Esophagus squamous epithelium (tissue), 4 donors: ENCODE measurements around the gene WNT4.

Experiments
- POLR2A ChIP-seq, 4 donors: fragments of 450-650 bp; IDR thresholded peaks; one replicate each; pipeline ENCODE4 v1.6.1; 2017; ENCODE audit warnings: antibody characterized with exemption in 4 of 4, mild to moderate bottlenecking in 4 of 4, moderate library complexity in 3 of 4
- TF ChIP-seq, protein P1 (sequence below), 6 experiments: fragments of 450-650 bp in 4 of 6; fragments of 200-600 bp in 2 of 6; sonication (generic) in 2 of 6; IDR thresholded peaks; one replicate each; pipeline ENCODE4 v1.5.1; 2016 to 2019; ENCODE audit warnings: antibody characterized with exemption in 6 of 6, mild to moderate bottlenecking in 4 of 6, moderate library complexity in 4 of 6

DNA sequence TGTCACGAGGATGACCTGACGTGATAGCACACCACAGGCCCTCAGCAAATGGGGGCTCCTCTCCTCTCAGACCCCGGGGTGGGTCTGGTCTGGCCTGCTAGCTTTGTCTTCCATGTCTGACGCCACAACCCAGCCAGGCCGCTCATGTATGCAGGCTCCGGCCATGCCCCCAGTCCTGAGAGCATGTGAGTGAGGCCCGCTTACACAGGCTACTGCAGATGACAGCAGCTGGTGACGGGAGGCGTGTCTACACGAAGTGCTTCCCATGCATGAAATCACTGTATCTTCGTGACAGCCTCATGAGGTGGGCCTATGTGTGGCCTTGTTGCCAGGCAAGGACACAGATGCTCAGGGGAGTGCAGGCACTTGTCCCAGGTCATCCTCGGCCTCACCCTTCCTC is 16.4 kb downstream of the WNT4 start:
- TF ChIP-seq, protein P1, sequence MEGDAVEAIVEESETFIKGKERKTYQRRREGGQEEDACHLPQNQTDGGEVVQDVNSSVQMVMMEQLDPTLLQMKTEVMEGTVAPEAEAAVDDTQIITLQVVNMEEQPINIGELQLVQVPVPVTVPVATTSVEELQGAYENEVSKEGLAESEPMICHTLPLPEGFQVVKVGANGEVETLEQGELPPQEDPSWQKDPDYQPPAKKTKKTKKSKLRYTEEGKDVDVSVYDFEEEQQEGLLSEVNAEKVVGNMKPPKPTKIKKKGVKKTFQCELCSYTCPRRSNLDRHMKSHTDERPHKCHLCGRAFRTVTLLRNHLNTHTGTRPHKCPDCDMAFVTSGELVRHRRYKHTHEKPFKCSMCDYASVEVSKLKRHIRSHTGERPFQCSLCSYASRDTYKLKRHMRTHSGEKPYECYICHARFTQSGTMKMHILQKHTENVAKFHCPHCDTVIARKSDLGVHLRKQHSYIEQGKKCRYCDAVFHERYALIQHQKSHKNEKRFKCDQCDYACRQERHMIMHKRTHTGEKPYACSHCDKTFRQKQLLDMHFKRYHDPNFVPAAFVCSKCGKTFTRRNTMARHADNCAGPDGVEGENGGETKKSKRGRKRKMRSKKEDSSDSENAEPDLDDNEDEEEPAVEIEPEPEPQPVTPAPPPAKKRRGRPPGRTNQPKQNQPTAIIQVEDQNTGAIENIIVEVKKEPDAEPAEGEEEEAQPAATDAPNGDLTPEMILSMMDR (IDR thresholded peaks at IDR 0.05) = no peak
- no peak for TF ChIP-seq POLR2A (IDR thresholded peaks at IDR 0.05)
